MM.1S (cell line): Measurements from ENCODE around the gene C10orf143.

Experiments used
- DNase-seq: peaks from one replicate; pipeline ENCODE4 v3.0.0-alpha.2; 2015
- H2AFZ ChIP-seq: fragments of 300-600 bp; sonication (generic); 2 replicates; pipeline ENCODE4 v1.6.0; 2016; ENCODE audit warnings: antibody characterized with exemption, low read length
- H3F3A ChIP-seq: fragments of 300-600 bp; sonication (generic); 2 replicates; pipeline ENCODE4 v1.6.1; 2016; ENCODE audit warnings: mild to moderate bottlenecking, antibody characterized with exemption, low read length, moderate library complexity, mixed read lengths; ENCODE audit not compliant: insufficient read depth
- H3K27ac ChIP-seq: fragments of 300-600 bp; sonication (generic); 2 replicates; pipeline ENCODE4 v1.5.1; 2016; ENCODE audit warnings: mild to moderate bottlenecking, low read length
- H3K27me3 ChIP-seq: fragments of 300-600 bp; sonication (generic); replicated peaks from 2 replicates; pipeline ENCODE4 v1.6.0; 2016; ENCODE audit warnings: low read length; ENCODE audit not compliant: insufficient read depth
- H3K36me3 ChIP-seq: fragments of 300-600 bp; sonication (generic); replicated peaks from 2 replicates; pipeline ENCODE4 v1.6.1; 2016; ENCODE audit warnings: mild to moderate bottlenecking, low read length, mixed read lengths; ENCODE audit not compliant: insufficient read depth
- H3K4me1 ChIP-seq: fragments of 300-600 bp; sonication (generic); 2 replicates; pipeline ENCODE4 v1.6.1; 2016; ENCODE audit warnings: low read length, mixed read lengths
- H3K4me2 ChIP-seq: fragments of 300-600 bp; sonication (generic); 2 replicates; pipeline ENCODE4 v1.6.0; 2016; ENCODE audit warnings: low read depth, low read length
- H3K4me3 ChIP-seq: fragments of 300-600 bp; sonication (generic); 2 replicates; pipeline ENCODE4 v1.5.1; 2016; ENCODE audit warnings: low read length, mixed read lengths
- H3K79me2 ChIP-seq: fragments of 300-600 bp; sonication (generic); 2 replicates; pipeline ENCODE4 v1.6.1; 2016; ENCODE audit warnings: mixed run types, low read length, mixed read lengths
- H3K9ac ChIP-seq: fragments of 300-600 bp; sonication (generic); 2 replicates; pipeline ENCODE4 v1.6.1; 2016; ENCODE audit warnings: low read length, mixed read lengths
- H3K9me2 ChIP-seq: fragments of 300-600 bp; sonication (generic); replicated peaks from 2 replicates; pipeline ENCODE4 v1.6.1; 2016; ENCODE audit warnings: mild to moderate bottlenecking, low read length, mixed read lengths; ENCODE audit not compliant: insufficient read depth
- H3K9me3 ChIP-seq: fragments of 300-600 bp; sonication (generic); replicated peaks from 2 replicates; pipeline ENCODE4 v1.6.1; 2016; ENCODE audit warnings: mild to moderate bottlenecking, low read length, mixed read lengths; ENCODE audit not compliant: insufficient read depth
- H4K20me1 ChIP-seq: fragments of 300-600 bp; sonication (generic); 2 replicates; pipeline ENCODE4 v1.6.1; 2016; ENCODE audit warnings: mild to moderate bottlenecking, low read length, moderate library complexity, mixed read lengths; ENCODE audit not compliant: insufficient read depth
- CTCF ChIP-seq: fragments of 300-600 bp; sonication (generic); IDR thresholded peaks from 2 replicates; pipeline ENCODE4 v1.5.1; 2016; ENCODE audit warnings: antibody characterized with exemption, low read length, mixed read lengths
- EZH2 ChIP-seq: fragments of 300-600 bp; sonication (generic); optimal IDR thresholded peaks from 2 replicates; pipeline ENCODE3; 2017; ENCODE audit warnings: low read depth, mild to moderate bottlenecking, antibody characterized with exemption, low read length, mixed read lengths
- EZH2phosphoT487 ChIP-seq: fragments of 300-600 bp; sonication (generic); IDR thresholded peaks from 2 replicates; pipeline ENCODE4 v1.6.1; 2018; ENCODE audit warnings: antibody characterized with exemption, low read length

The C10orf143 gene

DNA sequence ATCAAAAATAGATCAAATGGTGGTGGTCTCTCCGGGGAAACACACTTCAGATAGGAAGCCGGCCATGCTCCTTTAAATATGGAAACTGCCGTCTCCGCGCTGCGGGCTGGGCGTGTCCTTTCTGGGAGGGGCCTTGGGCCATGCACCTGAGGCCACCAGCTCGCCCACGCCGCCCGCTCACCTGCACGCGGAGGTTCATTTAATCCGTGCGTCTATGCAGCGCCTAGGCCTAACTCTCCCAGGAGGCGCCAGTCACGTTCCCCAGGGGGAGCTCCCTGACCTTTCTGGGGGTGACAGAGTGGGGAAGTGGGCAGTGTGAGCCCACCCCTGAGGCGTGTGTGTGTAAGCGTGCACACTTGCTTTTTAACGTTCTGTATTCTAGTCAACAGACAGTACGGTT is 64.0 kb downstream of the C10orf143 start:
- Histone ChIP-seq H4K20me1 (no peaks in the 10 kb centered on the region), H3K4me1 (no peaks in the 10 kb centered on the region), H3K27me3 (no peaks in the 10 kb centered on the region; the same call in 1 of the 2 replicates), H3K4me2 (no peak overlapping the region), H3K79me2 (no peaks in the 10 kb centered on the region), H3F3A (no peaks in the 10 kb centered on the region), H3K9me3 (no peaks in the 10 kb centered on the region), H3K36me3 (no peaks in the 10 kb centered on the region), H3K9ac (no peak overlapping the region), H3K27ac (no peak overlapping the region), H2AFZ (no peak overlapping the region), H3K4me3 (no peak overlapping the region), H3K9me2 (no peaks in the 10 kb centered on the region)
- no peak for TF ChIP-seq EZH2
- TF ChIP-seq CTCF = no peak
- no peak for TF ChIP-seq EZH2phosphoT487
- no peak for DNase-seq

GRCh38 chr10:130045801-130046321 is 64.8 kb downstream of the C10orf143 start:
- Histone ChIP-seq H3K9me3 (no peaks in the 10 kb centered on the region), H3K4me1 (no peaks in the 10 kb centered on the region), H3F3A (no peaks in the 10 kb centered on the region), H4K20me1 (no peaks in the 10 kb centered on the region), H3K9me2 (no peaks in the 10 kb centered on the region), H3K36me3 (no peaks in the 10 kb centered on the region), H3K27ac (no peak overlapping the region), H3K4me2 (no peak overlapping the region), H3K27me3 (no peaks in the 10 kb centered on the region; the same call in 1 of the 2 replicates), H3K79me2 (no peaks in the 10 kb centered on the region), H2AFZ (no peak overlapping the region), H3K9ac (no peak overlapping the region), H3K4me3 (no peak overlapping the region)
- TF ChIP-seq CTCF = no peak
- no peak for DNase-seq

DNA sequence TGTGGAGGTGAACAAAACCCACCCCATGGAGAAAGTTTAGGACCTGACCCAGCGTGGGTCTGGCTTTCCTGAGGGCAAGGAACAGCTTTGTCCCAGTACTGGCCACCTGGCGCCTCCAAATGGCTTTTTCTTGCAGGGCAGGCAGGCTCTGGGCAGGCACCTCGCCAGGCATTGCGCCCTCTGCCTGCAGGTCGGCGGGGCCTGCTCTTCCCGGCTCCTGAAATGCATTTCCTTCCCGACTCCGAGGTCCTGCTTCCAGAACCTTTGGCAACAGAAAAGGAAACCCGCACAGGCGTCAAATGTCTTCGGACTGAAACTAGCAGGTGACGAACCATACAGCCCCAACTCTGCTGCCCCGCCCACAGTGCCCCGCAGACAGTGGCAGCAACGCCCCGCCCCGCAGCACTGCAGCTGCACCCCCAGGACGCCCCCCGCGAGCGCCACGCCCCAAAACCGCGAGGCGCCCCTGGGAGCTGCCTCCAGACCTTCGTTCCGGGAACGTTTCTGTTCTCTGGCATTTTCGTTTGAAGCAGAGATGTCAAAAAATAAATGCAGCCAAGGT is 65.5 kb downstream of the C10orf143 start:
- Histone ChIP-seq H3K27ac (no peak overlapping the region), H3K9me2 (no peaks in the 10 kb centered on the region), H2AFZ (no peak overlapping the region), H3K4me1 (no peaks in the 10 kb centered on the region), H3K9me3 (no peaks in the 10 kb centered on the region), H3K4me2 (no peak overlapping the region), H4K20me1 (no peaks in the 10 kb centered on the region), H3K36me3 (no peaks in the 10 kb centered on the region), H3K27me3 (no peaks in the 10 kb centered on the region), H3F3A (no peaks in the 10 kb centered on the region), H3K9ac (no peak overlapping the region), H3K4me3 (no peak overlapping the region), H3K79me2 (no peaks in the 10 kb centered on the region)
- DNase-seq = no peak
- TF ChIP-seq EZH2 (no peak), EZH2phosphoT487 (no peak)
